ENCODE measurements around the gene PRKCE. TPM values are rescaled to one million over a fixed set of nuclear protein-coding genes. Genes with fewer than 3 reads are reported as not detected.

Gene PRKCE
- total and polyA plus RNA-seq, 2 donors (not counting 1 experiment from before 2014, with no cell fraction given): 14.1 to 19.0 TPM

GRCh38 chr2:45984366-45984765 lies 332.9 kb downstream of the PRKCE start:
- Histone ChIP-seq H3K4me1 (ENCODE audit: control insufficient read depth, extremely low read depth, insufficient read depth, low read length) (no peaks in the 10 kb centered on the region), H3K9ac (ENCODE audit: insufficient read depth, low read length) (no peak overlapping the region), H3K4me2 (ENCODE audit: extremely low read depth, insufficient read depth, low read length) (no peak overlapping the region), H3K9me3 (ENCODE audit: control insufficient read depth, insufficient read depth, low read depth, low read length) (no peaks in the 10 kb centered on the region), H3K79me2 (ENCODE audit: control insufficient read depth, insufficient read depth, low read length) (no peaks in the 10 kb centered on the region), H3K4me3 (replicated peaks in 1 of 4; ENCODE audit: control extremely low read depth in 1 of 4, insufficient read depth in 1 of 4, low read depth in 3 of 4, low read length in 4 of 4) (no peak overlapping the region), H4K20me1 (ENCODE audit: control insufficient read depth, extremely low read depth, insufficient read depth, low read length) (no peaks in the 10 kb centered on the region), H3K27ac (ENCODE audit: insufficient read depth, low read length) (no peak overlapping the region), H2AFZ (ENCODE audit: low read length) (no peak overlapping the region), H3K36me3 (ENCODE audit: control insufficient read depth, insufficient read depth, low read length) (no peaks in the 10 kb centered on the region), H3K27me3 (ENCODE audit: control insufficient read depth, insufficient read depth, low read length) (no peaks in the 10 kb centered on the region)
- TF ChIP-seq EZH2 (IDR thresholded peaks at IDR 0.05; ENCODE audit: low read length, missing control alignments): no peak
- DNase-seq (ENCODE audit: low read depth in 2 of 2): no peak

- Histone ChIP-seq H4K20me1 (ENCODE audit: control insufficient read depth, extremely low read depth, insufficient read depth, low read length) (no peaks in the 10 kb centered on the region), H3K4me2 (ENCODE audit: extremely low read depth, insufficient read depth, low read length) (no peak overlapping the region), H3K79me2 (ENCODE audit: control insufficient read depth, insufficient read depth, low read length) (no peaks in the 10 kb centered on the region), H3K9ac (ENCODE audit: insufficient read depth, low read length) (no peak overlapping the region), H3K4me1 (ENCODE audit: control insufficient read depth, extremely low read depth, insufficient read depth, low read length) (no peaks in the 10 kb centered on the region), H2AFZ (ENCODE audit: low read length) (no peak overlapping the region), H3K36me3 (ENCODE audit: control insufficient read depth, insufficient read depth, low read length) (no peaks in the 10 kb centered on the region), H3K4me3 (replicated peaks in 1 of 4; ENCODE audit: control extremely low read depth in 1 of 4, insufficient read depth in 1 of 4, low read depth in 3 of 4, low read length in 4 of 4) (no peak overlapping the region), H3K9me3 (ENCODE audit: control insufficient read depth, insufficient read depth, low read depth, low read length) (no peaks in the 10 kb centered on the region), H3K27me3 (ENCODE audit: control insufficient read depth, insufficient read depth, low read length) (no peaks in the 10 kb centered on the region), H3K27ac (ENCODE audit: insufficient read depth, low read length) (no peak overlapping the region)
- DNase-seq (ENCODE audit: low read depth in 2 of 2): no peak
- TF ChIP-seq CTCF (conservative IDR thresholded peaks at IDR 0.05 in 1 of 2, IDR thresholded peaks at IDR 0.05 in 1 of 2; ENCODE audit: low read depth in 1 of 2, low read length in 2 of 2) (no peak), EZH2 (IDR thresholded peaks at IDR 0.05; ENCODE audit: low read length, missing control alignments) (no peak)
Measured at GRCh38 chr2:45984896-45985473, 333.5 kb downstream of the PRKCE start.

GRCh38 chr2:45986509-45986908 lies 335.0 kb downstream of the PRKCE start:
- DNase-seq (ENCODE audit: low read depth in 2 of 2): no peak
- Histone ChIP-seq H3K9ac (ENCODE audit: insufficient read depth, low read length) (no peak overlapping the region), H3K27ac (ENCODE audit: insufficient read depth, low read length) (no peak overlapping the region), H3K4me1 (ENCODE audit: control insufficient read depth, extremely low read depth, insufficient read depth, low read length) (no peaks in the 10 kb centered on the region), H3K36me3 (ENCODE audit: control insufficient read depth, insufficient read depth, low read length) (no peaks in the 10 kb centered on the region), H2AFZ (ENCODE audit: low read length) (no peak overlapping the region), H3K79me2 (ENCODE audit: control insufficient read depth, insufficient read depth, low read length) (no peaks in the 10 kb centered on the region), H3K4me3 (replicated peaks in 1 of 4; ENCODE audit: control extremely low read depth in 1 of 4, insufficient read depth in 1 of 4, low read depth in 3 of 4, low read length in 4 of 4) (no peak overlapping the region), H3K4me2 (ENCODE audit: extremely low read depth, insufficient read depth, low read length) (no peak overlapping the region), H3K9me3 (ENCODE audit: control insufficient read depth, insufficient read depth, low read depth, low read length) (no peaks in the 10 kb centered on the region), H3K27me3 (ENCODE audit: control insufficient read depth, insufficient read depth, low read length) (no peaks in the 10 kb centered on the region), H4K20me1 (ENCODE audit: control insufficient read depth, extremely low read depth, insufficient read depth, low read length) (no peaks in the 10 kb centered on the region)
- no peak for TF ChIP-seq CTCF (conservative IDR thresholded peaks at IDR 0.05 in 1 of 2, IDR thresholded peaks at IDR 0.05 in 1 of 2; ENCODE audit: low read depth in 1 of 2, low read length in 2 of 2)
- TF ChIP-seq EZH2 (IDR thresholded peaks at IDR 0.05; ENCODE audit: low read length, missing control alignments): no peak

Data from fibroblast of lung (primary cell).